G401 (cell line): ENCODE measurements around the gene F11. TPM values are rescaled to one million over a fixed set of nuclear protein-coding genes. Genes with fewer than 3 reads are reported as not detected.
"Not testable (repeated sequence)": the region's sequence is repeated elsewhere in the genome, so short reads cannot be mapped to it uniquely, and the experiment has no call there.

Experiments
- DNase-seq: peaks from one replicate; pipeline ENCODE4 v3.0.0-alpha.2; 2015; ENCODE audit warnings: low spot score
- in situ Hi-C: cut with HindIII; loops from 2 replicates; pipeline ENCODE4 v1.10.0; 2016; ENCODE audit warnings: low sequenced_read_pairs, mixed read lengths
- total RNA-seq: library from RNA; depleted of rRNA; stranded (reverse); fragments of >200 nt; shearing (Covaris generic); gene quantifications from 2 replicates; pipeline ENCODE4 v1.2.3, GENCODE V29; 2014; rRNA removed

F11 gene
- total RNA-seq = not detected in 2 replicates

DNA sequence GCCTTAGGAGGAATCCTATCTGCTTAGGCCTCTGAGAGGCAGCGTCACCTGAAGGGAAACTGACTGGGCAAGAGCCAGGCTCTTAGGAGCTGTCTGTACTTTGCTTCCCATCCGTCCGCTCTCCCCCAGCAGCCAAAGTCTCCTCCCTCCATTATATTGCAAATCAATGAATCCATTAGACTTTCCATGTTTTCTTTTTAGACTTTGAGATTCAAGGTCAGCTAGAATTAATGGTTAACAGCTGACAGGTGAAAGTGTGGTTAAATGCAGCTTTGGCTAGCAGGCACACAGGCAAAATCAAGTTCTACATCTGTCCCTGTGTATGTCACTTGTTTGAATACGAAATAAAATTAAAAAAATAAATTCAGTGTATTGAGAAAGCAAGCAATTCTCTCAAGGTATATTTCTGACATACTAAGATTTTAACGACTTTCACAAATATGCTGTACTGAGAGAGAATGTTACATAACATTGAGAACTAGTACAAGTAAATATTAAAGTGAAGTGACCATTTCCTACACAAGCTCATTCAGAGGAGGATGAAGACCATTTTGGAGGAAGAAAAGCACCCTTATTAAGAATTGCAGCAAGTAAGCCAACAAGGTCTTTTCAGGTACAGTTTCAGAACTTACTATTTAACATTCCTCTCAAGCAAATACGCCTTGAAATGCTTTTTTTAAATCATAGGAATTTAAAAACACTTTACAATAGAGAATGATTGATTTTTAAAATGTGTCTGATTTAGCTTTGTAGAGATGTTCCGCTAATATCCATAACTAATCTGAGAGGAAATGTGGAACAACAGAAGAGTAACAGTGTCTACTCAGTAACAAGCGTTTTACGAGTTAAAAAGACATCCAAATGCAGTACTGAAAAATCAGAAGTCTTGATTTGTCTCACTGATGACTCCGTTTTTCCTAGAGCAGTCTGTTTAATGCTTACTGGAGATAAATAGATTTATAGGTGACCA, at the start of gene F11:
TSS of gene F11 (plus strand) at position 507 of the 970 bp plus-strand sequence. CDS start 948 bp downstream, outside the sequence.
- no peak for DNase-seq
- in situ Hi-C loops = no loop called here

DNA sequence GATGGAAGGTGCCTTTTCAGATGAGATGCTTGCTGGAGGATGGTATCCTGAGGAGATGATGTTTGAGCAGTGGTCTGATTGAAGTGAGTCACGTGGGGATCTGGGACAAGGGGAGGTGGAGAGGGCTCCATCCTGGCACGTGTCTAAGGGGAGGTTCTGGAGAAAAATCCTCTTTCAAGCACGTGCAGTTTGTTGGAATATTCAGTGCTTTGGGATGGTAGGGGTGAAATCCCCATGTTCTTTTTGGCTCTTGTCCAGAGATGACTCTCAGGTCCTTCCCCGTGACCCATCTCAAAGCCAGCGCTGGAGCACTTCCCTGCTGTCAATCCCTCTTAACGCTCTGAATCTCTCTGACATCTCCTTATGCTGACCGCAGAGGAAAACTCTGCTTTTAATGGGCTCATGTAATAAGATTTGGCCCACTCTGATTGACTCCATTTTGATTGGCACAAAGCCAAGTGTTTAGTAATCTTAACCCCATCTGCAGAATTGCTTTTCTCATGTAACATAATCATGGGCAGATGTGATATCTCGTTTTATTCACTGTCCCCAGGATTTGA, 49.4 kb upstream of the F11 start:
- in situ Hi-C loops = no loop called here

DNA sequence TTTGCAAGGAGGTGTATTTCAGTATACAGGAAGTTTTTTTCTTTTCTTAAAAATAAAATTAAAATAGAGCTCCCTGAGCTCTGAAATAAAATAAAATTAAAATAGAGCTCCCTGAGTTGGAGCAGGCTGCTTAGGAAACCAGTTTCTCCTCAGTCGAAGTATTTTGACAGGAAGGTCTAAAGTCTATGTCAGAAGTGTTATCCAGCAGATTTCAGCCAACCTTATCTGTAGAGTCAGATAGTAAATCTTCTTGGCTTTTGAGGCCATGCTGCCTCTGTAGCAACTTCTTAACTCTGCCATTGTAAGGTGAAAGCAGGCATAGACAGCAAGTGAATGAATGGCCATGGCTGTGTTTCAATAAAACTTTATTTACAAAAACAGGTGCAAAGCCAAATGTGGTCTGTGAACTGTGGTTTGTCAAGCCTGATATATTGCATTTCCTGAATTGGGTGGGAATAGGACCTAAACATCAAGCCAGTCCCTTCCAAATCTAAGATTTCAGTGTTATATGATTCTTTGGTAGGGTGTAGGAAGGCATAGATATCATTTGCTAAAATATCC, 48.2 kb upstream of the F11 start:
- in situ Hi-C loops = no loop called here
- no peak for DNase-seq

More for the DNA sequence above, 49.4 kb upstream of the F11 start:
- no peak for DNase-seq

DNA sequence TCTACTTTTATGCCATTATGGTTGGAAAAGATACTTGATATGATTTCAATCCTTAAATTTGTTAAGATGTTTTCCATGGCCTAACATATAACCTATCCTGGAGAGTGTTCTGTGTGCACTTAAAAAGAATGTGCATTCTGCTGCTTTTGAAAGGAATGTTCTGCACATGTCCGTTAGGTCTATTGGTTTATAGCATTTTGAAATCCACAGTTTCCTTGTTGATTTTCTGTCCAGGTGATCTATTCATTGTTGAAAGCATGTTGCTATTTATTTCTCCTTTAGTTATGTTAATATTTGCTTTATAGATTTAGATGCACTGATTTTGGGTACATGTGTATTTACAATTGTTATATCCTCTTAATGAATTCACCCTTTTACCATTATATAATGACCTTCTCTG, 44.4 kb upstream of the F11 start:
- no peak for DNase-seq
- in situ Hi-C loops = no loop called here

DNA sequence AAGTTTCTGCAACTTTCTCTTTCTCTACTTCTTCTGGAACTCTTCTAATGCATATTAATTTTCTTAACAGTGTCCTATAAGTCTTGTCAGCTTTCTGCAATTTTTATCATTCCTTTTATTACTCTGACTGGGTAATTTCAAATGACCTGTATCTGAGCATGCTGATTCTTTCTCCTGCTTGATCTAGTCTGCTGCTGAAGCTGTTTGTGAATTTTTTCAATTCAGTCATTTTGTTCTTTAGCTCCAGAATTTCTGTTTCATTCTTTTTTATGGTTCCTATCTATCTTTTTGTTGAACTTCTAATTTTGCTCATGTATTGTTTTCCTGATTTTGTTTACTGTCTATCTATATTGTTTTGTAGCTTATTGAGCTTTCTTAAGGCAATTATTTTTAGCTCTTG, 40.1 kb upstream of the F11 start:
- in situ Hi-C loops = no loop called here
- no peak for DNase-seq

DNA sequence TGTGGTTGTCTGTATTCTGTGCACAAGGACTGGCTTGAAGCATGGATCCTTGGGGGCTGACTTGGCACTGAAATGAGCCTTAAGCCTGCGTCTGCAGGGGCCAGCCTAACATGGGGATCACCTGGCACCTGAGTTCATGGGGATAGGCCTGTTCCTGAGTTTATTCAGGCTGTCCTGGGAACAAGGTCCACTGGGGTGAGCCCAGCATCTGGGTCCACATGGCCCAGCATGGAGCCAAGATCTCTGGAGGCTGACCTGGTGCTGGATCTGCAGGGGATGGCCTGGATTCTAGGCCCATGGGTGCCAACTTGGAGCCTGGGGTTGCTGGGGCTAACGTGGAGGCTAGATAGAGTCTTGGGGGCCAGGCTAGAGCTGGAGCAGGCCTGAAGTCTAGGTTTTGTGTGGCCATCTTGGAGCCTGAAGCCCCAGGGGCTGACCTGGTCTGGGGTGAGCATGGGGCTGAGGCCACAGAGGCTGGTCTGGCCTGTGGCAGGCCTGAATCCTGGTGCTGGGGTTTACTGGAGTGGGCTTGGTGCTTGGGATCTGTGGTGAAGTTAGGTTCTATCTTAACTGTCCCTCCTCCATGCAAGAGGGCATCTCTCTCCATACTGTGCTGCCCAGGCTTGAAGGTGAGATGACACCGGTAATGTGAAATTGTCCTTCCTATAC, 39.3 kb upstream of the F11 start:
- in situ Hi-C loops = no loop called here
- no peak for DNase-seq

DNA sequence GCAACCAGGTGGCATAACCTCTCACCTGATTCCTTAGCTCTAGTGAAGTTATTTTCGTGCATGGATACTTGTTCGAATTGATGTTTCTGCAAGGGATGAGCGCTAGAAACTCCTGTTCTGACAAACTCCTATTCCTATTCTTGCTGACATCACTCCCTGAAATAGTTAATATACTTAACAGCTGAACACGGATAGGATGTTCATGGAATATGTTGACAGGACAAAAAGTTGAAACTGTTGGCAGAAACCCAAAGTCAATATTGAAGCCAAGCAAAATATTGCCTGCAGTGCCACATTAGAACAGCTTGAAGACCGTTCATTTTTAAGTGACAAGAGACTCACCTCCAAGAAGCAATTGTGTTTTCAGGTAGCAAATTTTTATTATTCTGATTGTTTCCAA, 38.8 kb upstream of the F11 start, which contains the start of gene KLKB1:
TSS of gene KLKB1 (plus strand) at position 287 of the 400 bp plus-strand sequence. CDS start 689 bp downstream, outside the sequence.
- DNase-seq = no peak
- in situ Hi-C loops = no loop called here

DNA sequence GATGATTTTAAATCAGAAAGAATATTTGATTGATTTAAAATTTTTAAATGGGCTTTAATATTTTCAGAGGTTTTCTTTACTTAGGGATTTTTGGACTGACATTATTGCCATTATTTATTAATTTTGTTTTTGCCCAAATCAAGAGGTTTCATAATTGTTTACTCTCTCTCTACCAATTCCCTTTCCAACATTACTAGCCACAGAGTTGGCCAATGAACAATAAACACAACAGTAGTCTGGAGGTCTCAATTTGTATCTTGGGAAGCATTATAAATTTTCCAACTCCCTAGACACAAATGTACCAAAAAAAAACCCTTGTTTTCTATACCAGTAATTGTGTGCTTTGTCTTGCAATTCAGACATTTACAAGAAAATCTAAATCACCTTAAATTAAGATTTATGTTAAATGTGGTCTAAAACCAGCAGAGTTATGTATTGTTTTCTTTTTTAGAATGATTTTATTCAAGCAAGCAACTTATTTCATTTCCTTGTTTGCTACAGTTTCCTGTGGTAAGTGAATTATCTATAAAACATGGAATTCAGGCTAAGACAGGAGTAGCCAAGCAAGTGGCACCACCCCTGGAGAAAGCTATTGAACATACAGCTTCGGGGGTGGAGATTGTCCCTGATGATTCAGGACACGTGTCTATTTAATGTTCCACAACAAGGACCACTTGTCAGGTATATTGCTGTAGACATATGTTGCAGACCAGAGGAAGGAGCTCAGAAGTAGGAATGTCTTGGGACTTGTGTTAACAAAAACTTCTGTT, 38.1 kb upstream of the F11 start:
- no peak for DNase-seq
- in situ Hi-C loops = no loop called here

DNA sequence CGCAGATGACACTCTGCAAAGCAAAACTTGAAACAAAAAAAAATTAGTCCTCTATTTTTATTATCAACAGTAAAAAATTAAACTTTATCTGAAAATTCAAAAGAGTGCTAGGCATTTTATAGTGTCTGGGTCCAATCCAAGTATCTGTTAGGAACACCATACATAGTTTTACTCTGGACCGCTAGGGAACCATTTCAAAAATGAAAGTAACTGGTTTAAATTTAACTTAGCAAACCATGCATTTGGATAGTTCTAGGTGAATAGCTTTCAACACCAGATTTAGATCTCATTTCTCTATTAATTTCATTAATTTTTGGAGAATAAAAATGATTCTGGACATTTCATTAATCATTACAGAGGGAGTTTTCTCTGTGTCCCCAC, 37.5 kb upstream of the F11 start:
- DNase-seq = no peak
- in situ Hi-C loops = no loop called here

DNA sequence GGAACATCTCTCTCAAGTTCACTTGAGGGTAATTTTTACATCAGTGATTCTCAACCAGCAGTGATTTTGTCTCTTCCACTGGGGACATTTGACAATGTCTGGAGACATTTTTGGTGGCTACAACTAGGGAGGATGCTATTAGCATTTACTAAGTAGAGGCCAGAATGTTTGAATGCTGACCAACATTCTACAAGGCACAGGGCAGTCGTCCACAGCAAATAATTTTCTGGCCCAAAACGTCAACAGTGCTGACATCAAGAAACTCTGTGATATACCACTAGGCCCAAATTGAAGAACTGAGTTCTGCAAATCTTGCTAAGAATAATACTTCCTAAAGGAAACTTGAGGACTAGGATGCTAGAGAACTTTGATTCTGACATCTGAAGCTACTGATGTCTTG, 31.6 kb upstream of the F11 start:
- in situ Hi-C loops = no loop called here
- DNase-seq = no peak

DNA sequence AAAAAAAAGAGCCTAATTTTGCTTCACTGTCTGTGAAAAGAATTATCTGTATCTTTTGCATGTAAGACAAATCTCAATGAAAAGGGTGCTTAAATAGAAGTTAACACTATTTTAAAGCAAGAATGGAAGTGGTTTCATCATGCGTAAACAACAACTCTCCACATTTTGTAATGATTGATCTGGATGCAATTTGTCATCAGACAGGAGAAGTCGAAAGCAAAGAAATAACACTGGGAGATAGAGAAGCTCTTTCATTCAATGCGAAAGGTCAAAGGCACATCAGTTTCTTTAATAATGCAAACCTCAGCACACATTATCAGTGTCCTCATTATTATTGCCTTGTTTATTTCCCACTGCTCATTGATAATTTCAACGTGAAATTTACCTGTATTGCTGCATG, 29.9 kb upstream of the F11 start:
- in situ Hi-C loops = no loop called here
- no peak for DNase-seq

DNA sequence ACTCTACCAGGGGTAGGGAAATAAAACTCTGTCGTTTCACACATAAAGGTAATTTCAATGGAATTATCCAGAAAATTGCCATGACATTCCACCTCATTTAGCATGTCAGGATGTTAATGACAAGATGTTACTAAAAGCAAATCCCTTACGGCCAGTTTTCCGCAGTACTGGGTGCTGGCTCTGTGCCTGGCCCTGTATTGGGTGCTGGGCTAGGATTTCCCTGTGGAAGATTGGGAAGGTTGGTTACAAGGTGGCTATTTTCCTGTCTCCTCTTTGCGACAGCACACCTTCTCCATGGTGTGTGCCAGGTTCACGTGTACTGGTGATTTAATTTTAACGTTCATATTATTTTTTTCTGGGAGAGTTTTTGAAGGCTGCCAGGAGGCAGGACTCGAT, 25.5 kb upstream of the F11 start:
- in situ Hi-C loops = no loop called here
- peak; percentile 1 for DNase-seq

DNA sequence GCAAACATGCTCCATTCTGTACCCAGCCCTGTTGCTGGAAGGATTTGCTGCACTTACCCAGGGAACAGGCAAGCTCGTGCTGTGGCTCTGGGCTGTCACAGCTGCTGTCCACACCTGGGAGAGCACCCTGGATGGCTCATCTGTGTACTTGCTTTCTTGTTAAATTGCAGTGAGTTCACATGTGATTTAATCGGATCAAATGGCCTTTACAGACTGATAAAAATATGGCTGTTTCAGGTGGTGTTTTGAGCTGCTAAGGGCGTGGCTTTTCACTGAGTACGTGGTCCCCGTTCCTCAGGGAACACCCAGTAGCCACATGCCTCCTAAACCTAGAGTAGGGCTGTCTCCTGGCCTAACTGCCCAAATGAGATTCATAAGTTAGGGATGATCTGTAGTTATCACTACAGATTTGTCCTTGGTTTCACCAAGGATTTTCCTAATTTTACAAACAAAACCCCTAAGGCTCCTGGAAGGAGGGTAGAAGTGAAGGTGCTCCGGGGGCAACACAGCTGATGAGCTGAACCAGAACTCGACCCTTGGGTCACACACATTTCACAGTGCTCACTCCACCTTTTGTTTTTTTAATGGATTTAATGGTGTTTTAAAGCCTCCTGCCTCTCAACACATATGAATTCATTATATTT, 25.0 kb upstream of the F11 start:
- in situ Hi-C loops = no loop called here
- peak; percentile 9 for DNase-seq

DNA sequence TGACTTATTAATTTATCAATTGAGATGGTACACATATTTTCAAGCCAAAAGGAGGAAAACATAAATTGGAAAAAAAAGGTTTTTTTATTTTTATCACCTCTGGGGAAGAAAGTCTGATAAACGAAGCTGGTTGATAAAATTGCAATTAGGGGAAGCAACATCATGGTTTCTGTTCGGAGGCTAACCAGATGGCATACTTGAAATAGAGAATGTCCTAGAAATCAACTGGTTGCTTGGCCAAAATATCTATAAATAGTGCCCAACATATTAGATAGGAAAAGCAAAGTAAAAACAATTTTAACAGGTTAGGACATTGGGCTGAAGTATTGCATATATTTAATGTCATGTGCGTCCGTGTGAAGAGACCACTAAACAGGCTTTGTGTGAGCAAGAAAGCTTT, 24.4 kb upstream of the F11 start:
- peak; percentile 61 for DNase-seq
- in situ Hi-C loops = no loop called here

DNA sequence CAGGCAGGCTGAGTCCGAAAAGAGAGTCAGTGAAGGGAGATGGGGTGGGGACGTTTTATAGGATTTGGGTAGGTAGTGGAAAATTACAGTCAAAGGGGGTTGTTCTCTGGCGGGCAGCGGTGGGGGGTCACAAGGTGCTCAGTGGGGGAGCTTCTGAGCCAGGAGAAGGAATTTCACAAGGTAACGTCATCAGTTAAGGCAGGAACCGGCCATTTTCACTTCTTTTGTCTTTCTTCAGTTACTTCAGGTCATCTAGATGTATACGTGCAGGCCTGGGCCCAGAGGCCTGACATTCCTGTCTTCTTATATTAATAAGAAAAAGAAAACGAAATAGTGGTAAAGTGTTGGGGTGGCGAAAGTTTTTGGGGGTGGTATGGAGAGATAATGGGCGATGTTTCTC, 24.0 kb upstream of the F11 start:
- DNase-seq, in situ Hi-C loops: not testable (repeated sequence)

DNA sequence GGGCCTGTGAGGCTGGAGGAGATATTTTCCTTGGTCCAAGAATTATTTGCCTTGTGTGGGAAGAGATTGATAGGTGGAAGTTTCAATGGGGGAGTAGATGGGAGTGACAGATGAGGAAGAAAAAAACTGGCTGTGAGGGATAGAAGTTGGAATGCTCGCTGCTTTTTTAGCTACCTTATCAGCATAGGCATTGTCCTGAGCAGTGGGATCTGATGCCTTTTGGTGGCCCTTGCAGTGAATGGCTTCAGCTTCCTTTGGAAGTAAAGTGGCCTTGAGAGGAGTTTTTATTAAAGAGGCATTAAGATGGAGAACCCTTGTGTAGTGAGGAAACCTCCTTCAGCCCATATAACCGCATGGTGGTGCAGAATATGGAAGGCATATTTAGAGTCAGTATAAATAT, 22.7 kb upstream of the F11 start:
- no peak for DNase-seq
- in situ Hi-C loops = no loop called here

DNA sequence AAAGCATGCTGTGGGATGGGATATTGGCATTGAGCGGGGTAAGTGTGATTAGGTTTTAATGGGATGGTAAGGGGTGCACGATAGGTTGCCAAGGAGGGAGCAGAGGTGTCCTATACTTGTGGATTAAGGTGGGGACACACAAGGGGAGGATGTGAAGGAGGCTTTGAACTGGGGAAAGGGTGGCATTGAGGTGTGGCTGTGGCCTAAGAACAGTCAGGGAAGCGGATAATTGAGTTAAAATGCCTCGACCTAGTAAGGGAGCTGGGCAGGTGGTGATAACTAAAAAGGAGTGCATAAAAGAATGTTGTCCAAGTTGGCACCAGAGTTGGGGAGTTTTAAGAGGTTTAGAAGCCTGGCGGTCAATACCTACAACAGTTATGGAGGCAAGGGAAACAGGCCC, 21.2 kb upstream of the F11 start:
- DNase-seq = no peak
- in situ Hi-C loops = no loop called here

DNA sequence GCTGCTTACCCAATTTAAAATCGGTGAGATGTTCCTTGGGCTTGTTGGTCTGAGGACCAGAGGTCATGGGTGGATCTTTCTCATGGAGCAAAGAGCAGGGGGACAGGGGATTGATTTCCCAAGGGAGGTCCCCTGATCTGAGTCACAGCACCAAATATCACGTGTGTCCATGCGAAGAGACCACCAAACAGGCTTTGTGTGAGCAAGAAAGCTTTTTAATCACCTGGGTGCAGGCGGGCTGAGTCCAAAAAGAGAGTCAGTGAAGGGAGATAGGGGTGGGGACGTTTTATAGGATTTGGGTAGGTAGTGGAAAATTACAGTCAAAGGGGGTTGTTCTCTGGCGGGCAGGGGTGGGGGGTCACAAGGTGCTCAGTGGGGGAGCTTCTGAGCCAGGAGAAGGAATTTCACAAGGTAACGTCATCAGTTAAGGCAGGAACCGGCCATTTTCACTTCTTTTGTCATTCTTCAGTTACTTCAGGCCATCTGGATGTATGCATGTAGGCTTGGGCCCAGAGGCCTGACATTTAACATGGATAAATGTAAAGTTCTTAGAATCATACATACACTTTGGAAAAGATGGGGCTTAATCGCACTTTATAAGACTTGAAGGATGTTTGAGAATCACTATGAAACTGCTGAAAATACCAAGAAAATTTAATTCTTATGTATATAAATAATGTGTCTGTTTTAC, 18.8 kb upstream of the F11 start:
- in situ Hi-C loops, DNase-seq: not testable (repeated sequence)
